GM19467 (cell line): ENCODE data around the gene RFC4.
"Not testable (repeated sequence)": the region's sequence is repeated elsewhere in the genome, so short reads cannot be mapped to it uniquely, and the experiment has no call there.

Experiments
- ATAC-seq: cut with Tn5 transposase; IDR thresholded peaks from one replicate; pipeline ENCODE4 v1.9.1; 2021; ENCODE audit warnings: mild to moderate bottlenecking, moderate library complexity; ENCODE audit not compliant: unreplicated experiment

Gene RFC4

DNA sequence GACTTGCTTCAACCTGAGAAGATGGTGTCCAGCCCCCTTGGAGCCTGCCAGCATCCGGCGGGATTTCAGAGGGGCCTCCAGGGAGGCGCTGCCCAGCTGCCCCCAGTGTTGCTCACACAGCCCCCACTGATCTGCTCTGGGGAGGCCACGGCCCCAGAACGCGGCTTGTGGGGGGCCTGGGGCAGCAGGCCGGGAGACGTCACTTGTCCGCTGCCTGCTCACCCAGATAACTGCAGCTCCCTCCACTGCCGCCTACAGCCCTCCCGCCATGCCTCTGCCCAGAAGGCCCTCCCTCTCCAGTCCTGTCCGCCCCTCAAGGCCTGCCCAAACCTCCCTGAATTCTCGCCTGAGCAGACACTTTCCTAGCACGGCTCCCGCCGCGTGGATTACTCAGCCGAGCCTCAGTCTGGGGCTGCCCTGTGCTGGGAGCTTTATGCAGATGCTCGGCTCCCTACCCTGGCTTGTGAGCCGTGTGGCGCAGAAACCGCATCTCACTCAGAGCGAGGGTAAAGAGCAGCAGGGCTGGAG, 19.1 kb upstream of the RFC4 start:
- ATAC-seq, result no peak

GRCh38 chr3:186824430-186825139, 18.3 kb upstream of the RFC4 start:
- no peak for ATAC-seq

DNA sequence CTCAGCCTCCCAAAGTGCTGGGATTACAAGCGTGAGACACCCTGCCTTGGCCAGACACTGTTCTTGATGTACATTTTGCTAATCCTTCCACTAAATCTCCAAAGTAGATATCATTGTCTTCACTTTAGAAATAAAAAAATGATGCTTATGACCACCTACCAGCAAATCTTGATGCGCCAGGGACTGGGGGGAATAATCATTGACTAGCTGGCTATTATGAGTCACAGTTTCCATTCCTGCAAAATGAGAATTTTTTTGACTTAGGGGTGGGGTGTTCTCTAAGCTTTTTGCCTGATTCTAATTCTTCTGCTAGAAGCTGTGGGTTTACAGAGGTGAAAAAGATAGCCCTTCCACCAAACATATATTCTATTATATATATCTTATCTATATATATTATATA, 17.1 kb upstream of the RFC4 start:
- no peak for ATAC-seq

DNA sequence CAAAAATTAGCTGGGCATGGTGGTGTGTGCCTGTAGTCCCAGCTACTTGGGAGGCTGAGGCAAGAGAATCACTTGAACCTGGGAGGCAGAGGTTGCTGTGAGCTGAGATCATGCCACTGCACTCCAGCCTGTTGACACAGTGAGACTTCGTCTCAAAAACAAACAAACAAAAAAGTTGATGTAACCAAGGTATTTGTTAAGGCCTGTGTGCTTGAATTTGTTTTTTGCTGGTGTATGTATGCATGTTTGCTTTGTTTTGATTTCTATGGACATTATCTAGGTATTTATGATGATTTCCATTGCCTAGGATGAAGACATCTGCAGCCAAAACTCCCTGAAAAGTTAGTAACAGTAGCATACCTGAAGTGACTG, 16.1 kb upstream of the RFC4 start:
- not testable (repeated sequence) for ATAC-seq

DNA sequence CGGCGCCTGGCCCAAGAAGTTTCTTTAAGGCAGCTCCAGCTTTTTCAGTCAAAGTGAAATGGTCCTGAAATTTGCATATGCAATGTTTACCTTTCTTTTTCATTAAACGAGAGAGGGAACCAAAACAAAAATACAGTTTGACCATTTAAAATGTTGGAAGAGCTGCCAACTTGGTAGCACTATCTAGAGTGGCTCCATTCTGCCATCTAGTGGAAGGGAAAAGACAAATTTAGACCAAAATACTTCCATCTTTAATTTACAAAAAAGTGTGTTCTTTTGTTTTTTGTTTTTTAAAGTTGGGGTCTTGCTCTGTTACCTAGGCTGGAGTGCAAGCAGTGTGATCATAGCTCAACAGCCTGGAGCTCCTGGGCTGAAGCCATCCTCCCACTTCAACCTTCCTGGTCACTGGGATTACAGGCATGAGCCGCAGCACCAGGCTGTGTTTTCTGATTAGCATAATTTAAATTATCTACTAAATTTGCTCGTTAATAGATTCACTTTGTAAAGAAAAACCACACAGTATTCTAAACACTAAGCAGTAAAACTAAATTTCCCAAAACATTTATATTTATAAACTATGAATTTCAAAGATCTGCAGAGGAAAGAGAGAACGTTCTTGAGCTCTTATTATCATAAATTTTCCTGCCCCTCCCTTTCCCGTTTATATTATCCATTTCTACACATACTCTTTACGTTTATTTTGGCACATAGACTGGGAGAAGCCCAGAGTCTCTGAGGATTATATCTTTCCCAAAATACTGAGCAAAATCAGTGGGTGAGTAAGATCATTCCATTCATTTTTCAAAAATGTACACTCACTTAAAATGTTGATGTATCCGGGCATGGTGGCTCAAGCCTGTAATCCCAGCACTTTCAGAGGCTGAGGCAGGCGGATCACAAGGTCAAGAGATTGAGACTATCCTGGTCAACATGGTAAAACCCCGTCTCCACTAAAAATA, 15.4 kb upstream of the RFC4 start:
- ATAC-seq, result no peak

DNA sequence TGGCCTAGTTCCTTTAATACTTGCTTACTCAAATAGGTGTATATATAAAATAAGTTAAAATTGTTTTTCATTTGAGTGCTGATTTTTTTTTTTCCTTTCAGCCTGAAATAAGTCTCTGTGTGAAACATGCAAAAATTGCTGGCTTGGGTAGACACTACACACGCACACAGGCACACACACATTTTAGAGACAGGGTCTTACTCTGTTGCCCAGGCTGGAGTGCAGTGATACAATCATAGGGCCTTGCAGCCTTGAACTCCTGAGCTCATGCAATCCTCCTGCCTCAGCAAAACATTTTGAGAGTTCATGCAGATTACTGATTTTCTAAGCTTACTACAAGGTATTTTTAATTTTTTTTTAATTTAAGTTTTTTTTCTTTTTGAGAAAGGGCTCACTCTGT, 12.7 kb upstream of the RFC4 start:
- no peak for ATAC-seq

- no peak for ATAC-seq
Observed at GRCh38 chr3:186818516-186818915, 12.2 kb upstream of the RFC4 start.

DNA sequence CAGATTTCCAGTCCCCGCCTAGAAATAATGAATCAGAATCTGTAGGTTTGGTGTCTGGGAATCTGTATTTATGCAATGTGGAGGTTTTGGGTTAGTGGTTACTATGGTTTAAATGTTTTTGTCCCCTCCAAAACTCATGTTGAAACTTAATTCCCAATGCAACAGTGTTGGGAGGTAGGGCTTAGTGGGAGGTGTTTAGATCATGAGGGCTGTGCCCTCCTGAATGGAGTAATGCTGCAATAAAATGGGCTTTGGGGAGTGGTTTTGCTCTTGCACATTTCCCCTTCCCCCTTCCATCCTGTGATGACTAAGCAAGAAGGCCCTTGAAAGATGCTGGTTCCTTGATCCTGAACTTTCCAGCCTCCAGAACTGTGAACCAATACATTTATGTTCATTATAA, 9.2 kb upstream of the RFC4 start:
- no peak for ATAC-seq

GRCh38 chr3:186814100-186814499, 7.8 kb upstream of the RFC4 start:
- ATAC-seq, result no peak

GRCh38 chr3:186811313-186811712, 5.0 kb upstream of the RFC4 start:
- not testable (repeated sequence) for ATAC-seq

DNA sequence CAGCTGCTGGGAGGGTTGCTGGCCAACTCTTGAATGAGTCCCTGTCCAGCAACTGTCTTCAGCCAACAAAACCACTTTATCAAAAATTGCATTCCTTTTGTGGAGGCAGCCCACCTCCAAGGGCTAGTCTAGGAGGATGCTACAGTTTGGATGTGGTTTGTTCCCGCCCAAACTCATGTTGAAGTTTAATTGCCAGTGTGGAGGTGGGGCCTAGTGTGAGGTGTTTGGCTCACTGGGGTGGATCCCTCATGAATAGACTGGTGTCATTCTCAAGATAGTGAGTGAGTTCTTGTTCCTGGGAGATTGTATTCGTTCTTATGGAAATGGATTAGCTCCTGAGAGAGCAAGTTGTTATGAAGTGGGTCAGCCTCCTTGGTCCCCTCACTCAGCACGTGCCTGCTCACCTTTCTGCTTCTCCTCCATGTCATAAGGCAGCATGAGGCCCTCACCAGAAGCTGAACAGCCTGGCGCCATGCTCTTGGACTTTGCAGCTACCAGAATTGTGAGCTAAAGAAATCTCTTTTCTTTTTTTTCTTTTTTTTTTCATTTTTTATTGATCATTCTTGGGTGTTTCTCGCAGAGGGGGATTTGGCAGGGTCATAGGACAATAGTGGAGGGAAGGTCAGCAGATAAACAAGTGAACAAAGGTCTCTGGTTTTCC, 4.2 kb upstream of the RFC4 start:
- no peak for ATAC-seq

DNA sequence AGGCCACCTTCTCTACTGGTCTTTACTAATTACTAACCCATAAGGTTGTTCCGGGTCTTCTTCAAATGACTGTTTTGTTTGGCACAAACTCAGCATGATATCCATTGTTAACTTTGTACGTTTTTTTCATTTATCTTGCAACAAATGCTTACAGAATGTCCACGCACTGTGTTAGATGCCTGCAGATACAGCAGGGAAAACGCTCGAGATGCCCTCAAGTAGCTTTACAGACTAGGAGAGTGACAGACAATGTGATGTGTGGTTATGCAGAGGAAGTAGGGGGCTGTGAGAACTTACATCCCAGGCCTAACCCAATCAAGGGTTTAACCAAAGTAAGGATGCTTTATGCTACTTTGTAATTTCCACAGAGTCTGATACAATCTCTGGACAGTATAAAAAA, 949 bp upstream of the RFC4 start:
- no peak for ATAC-seq

GRCh38 chr3:186803447-186803846, 2.8 kb downstream of the RFC4 start:
- not testable (repeated sequence) for ATAC-seq

DNA sequence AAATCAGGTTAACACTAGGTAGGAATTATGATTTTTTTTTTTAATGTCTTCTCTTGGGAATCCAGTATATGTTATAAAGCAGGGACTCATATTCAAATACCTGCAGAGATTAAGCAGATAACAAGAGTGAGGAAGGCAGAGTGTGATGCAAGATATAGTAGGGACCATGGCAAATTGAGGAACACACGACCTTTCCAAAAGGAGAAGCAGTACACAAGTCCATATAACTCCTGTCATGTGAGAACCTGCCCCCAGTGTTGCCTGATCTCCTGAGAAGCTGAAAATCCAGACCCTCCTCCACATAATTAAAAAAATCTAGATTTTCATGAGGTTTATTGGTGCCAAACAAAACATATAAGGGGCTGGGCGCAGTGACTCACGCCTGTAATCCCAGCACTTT, 3.6 kb downstream of the RFC4 start:
- ATAC-seq, result no peak

DNA sequence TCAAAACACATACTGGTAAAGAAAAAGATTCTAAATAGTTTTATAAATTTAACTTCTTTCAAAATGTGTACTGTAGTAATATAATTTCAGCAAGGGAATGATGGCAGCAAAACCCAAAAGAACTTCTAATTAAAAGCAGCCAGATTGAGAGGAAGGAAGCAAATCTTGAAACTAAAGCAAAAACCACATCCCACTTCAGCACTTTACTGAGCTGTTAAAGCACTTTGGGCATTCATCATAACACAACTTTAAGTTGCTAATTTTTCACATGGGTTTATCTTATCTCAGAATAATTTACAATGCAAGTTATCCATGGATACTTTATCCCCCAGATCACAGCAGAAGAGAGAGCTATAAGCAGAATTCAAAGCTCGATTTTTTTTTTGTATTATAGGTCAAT, 6.0 kb downstream of the RFC4 start:
- ATAC-seq, result no peak

GRCh38 chr3:186798239-186798874, 7.9 kb downstream of the RFC4 start:
- no peak for ATAC-seq

- no peak for ATAC-seq
Observed at GRCh38 chr3:186790261-186790981, 15.9 kb downstream of the RFC4 start.

- ATAC-seq, result no peak
Observed at GRCh38 chr3:186789554-186790260, 16.6 kb downstream of the RFC4 start.

GRCh38 chr3:186788482-186789370, 17.6 kb downstream of the RFC4 start:
- ATAC-seq, result no peak
